Pancreas (tissue), 10 donors: Measurements from ENCODE around the gene MED26. TPM values are rescaled to one million over a fixed set of nuclear protein-coding genes. Genes with fewer than 3 reads are reported as not detected.
A peak's percentile ranks its signal among the peaks of the same experiment; 100 is the strongest.

Experiments
- ATAC-seq, 4 donors: fragments of 200-7000 bp; cut with Tn5 transposase; one replicate each; pipeline versions ENCODE4 v1.8.0 to v1.9.1; 2020; ENCODE audit warnings: mild to moderate bottlenecking in 4 of 4, moderate library complexity in 4 of 4
- DNase-seq, 6 donors: peaks; one replicate each; pipeline ENCODE4 v3.0.0-alpha.2; 2020
- FAIRE-seq: peaks from 2 replicates; lab custom pipeline; 2012; peaks lifted over from hg19 to GRCh38; lab: Jason Lieb, UNC
- H3K27ac ChIP-seq, 4 donors: fragments of 200-600 bp; sonication (generic); 1 replicate in 3 of 4; 2 replicates in 1 of 4; pipeline versions ENCODE4 v1.5.0 to v1.8.0; 2020
- H3K27me3 ChIP-seq, 4 donors: fragments of 200-600 bp; one replicate each; pipeline ENCODE4 v1.8.0; 2021
- H3K36me3 ChIP-seq, 3 donors: fragments of 200-600 bp; sonication (generic) in 1 of 3; one replicate each; pipeline versions ENCODE4 v1.5.0 to v1.8.0; 2020 to 2021
- H3K4me1 ChIP-seq, 3 donors: fragments of 200-600 bp; one replicate each; pipeline ENCODE4 v1.8.0; 2021
- H3K4me3 ChIP-seq, 4 donors: fragments of 200-600 bp; sonication (generic) in 2 of 4; one replicate each; pipeline versions ENCODE4 v1.5.0 to v1.8.0; 2020 to 2021
- H3K9me3 ChIP-seq, 4 donors: fragments of 200-600 bp; one replicate each; pipeline ENCODE4 v1.8.0; 2021
- CTCF ChIP-seq, 4 donors: fragments of 200-600 bp; sonication (generic) in 3 of 4; IDR thresholded peaks; one replicate each; pipeline versions ENCODE4 v1.5.0 to v1.8.0; 2021; ENCODE audit warnings: antibody characterized with exemption in 4 of 4
- WGBS, 2 donors: extraction: QIAGEN DNeasy Blood & Tissue Kit; methylation state at CpG; one replicate each; pipeline ENCODE4 v1.1.7; 2013; 5-methylcytosine and 5-hydroxymethylcytosine counted together
- intact Hi-C, 3 donors: fragments of 100-400 bp; cut with DNase I; formaldehyde crosslinking; loops; one replicate each; pipeline versions ENCODE4 v1.11.1 to v1.14.2; 2022
- polyA plus RNA-seq, 2 donors: library from polyadenylated mRNA; stranded (reverse); fragments of 200-250 nt; gene quantifications; one replicate each; pipeline ENCODE4 v1.2.3, GENCODE V29; 2013
- total RNA-seq, 6 donors: library from RNA; stranded (reverse); fragmentation: NEBNext Ultra II Directional in 4 of 6; extraction: Animal tissue kit (Norgen Biotek cat#: 25700) in 4 of 6; gene quantifications; one replicate each; pipeline versions ENCODE4 v1.2.1 to v1.2.4, GENCODE V29; 2021 to 2023
- donor health status: healthy with polysubstance abuse.
- donor health status: DM: no; HTN: no; CAD: no; lungs with moderate emphysema.
- donor health status: DM: no; HTN: no; CAD: no.
- donor health status: control.
- donor health status: control.
- donor health status: Bipolar disorder and iron deficiency.
- donor health status: DM: yes; HTN: yes; CAD: no.
- donor health status: DM: no; HTN: no; CAD: no.
- donor health status: DM: no; HTN: no; CAD: no.
- donor health status: DM: yes; HTN: yes; CAD: no.

MED26 gene
- total and polyA plus RNA-seq, 8 donors = 3.7 to 7.1 (median 4.0) TPM

GRCh38 chr19:16584248-16585093, 43.5 kb downstream of the MED26 start:
- FAIRE-seq = no peak
- 14 to 25% methylated on average over 15 of the region's 15 CpGs for WGBS, 2 donors

GRCh38 chr19:16582486-16583261, 45.3 kb downstream of the MED26 start:
- DNase-seq = no peak
- ATAC-seq = no peak
- H3K27me3 ChIP-seq = no peaks in the 10 kb centered on the region
- H3K4me3 ChIP-seq = no peak overlapping the region
- H3K4me1 ChIP-seq = peaks cover 15 to 59% (median 20%) of the 10 kb centered on the region in 3 donors
- no peaks in the 10 kb centered on the region for H3K9me3 ChIP-seq
- H3K36me3 ChIP-seq = no peaks in the 10 kb centered on the region
- no peak for TF ChIP-seq CTCF (IDR thresholded peaks at IDR 0.05)
- no peak for FAIRE-seq
- peak overlapping the region in 2 of 4 donors; percentile 7 to 71 for H3K27ac ChIP-seq
- 83 to 87% methylated on average over 9 to 10 of the region's 10 CpGs for WGBS, 2 donors
- intact Hi-C loops = no loop called here

More at GRCh38 chr19:16584248-16585093, 43.5 kb downstream of the MED26 start:
- Histone ChIP-seq H3K27me3 (no peaks in the 10 kb centered on the region), H3K27ac (peak overlapping the region; percentile 4 to 74 (median 52)), H3K36me3 (no peaks in the 10 kb centered on the region), H3K9me3 (no peaks in the 10 kb centered on the region), H3K4me1 (peaks cover 32 to 73% (median 32%) of the 10 kb centered on the region in 3 donors), H3K4me3 (peak overlapping the region in 1 of 4 donors; percentile 8)
- peak in 5 of 6 donors; percentile 67 to 77 (median 74) for DNase-seq
- peak; percentile 62 to 81 (median 73) for ATAC-seq
- no peak for TF ChIP-seq CTCF (IDR thresholded peaks at IDR 0.05)
- intact Hi-C loops = no loop called here

GRCh38 chr19:16581971-16582343, 46.0 kb downstream of the MED26 start:
- peak in 2 of 4 donors; percentile 25 to 33 for ATAC-seq
- intact Hi-C loops = no loop called here
- Histone ChIP-seq H3K27me3 (no peaks in the 10 kb centered on the region), H3K27ac (peak overlapping the region; percentile 7 to 71 (median 16)), H3K36me3 (peaks cover 0 to 3% (median 0%) of the 10 kb centered on the region in 3 donors), H3K4me1 (peaks cover 14 to 52% (median 15%) of the 10 kb centered on the region in 3 donors), H3K4me3 (no peak overlapping the region), H3K9me3 (no peaks in the 10 kb centered on the region)
- DNase-seq = no peak
- 60% methylated on average over 6 of the region's 6 CpGs for whole genome bisulfite sequencing, 2 donors
- no peak for TF ChIP-seq CTCF (IDR thresholded peaks at IDR 0.05)
- FAIRE-seq = no peak

GRCh38 chr19:16581145-16581970, 46.6 kb downstream of the MED26 start:
- Histone ChIP-seq H3K36me3 (peaks cover 0 to 9% (median 4%) of the 10 kb centered on the region in 3 donors), H3K4me1 (peaks cover 14 to 46% (median 15%) of the 10 kb centered on the region in 3 donors), H3K27me3 (no peaks in the 10 kb centered on the region), H3K4me3 (no peak overlapping the region), H3K27ac (peak overlapping the region; percentile 7 to 71 (median 28)), H3K9me3 (no peaks in the 10 kb centered on the region)
- FAIRE-seq (no peak), ATAC-seq (peak; percentile 10 to 61 (median 42)), DNase-seq (peak in 2 of 6 donors; percentile 45 to 59)
- intact Hi-C loops = no loop called here
- TF ChIP-seq CTCF (IDR thresholded peaks at IDR 0.05) = no peak
- 37 to 46% methylated on average over 12 of the region's 12 CpGs for WGBS, 2 donors
